LNCaP clone FGC (cell line): ENCODE data around the gene COL21A1.

Source experiments
- DNase-seq: peaks from one replicate; pipeline ENCODE4 v3.0.0-alpha.2; 2011; ENCODE audit warnings: low read depth
- H3K4me3 ChIP-seq: 2 replicates; pipeline ENCODE4 v1.5.1; 2011; ENCODE audit warnings: mild to moderate bottlenecking, low read depth, low read length, control low read depth
- TF ChIP-seq, protein P1 (sequence below): IDR thresholded peaks from 2 replicates; pipeline ENCODE4 v1.5.1; 2012; ENCODE audit warnings: mild to moderate bottlenecking; ENCODE audit not compliant: control insufficient read depth, insufficient read depth; ENCODE audit errors: extremely low read depth

The COL21A1 gene

GRCh38 chr6:56241124-56241802 is 6.1 kb downstream of the COL21A1 start:
- no peak overlapping the region for H3K4me3 ChIP-seq
- DNase-seq = no peak
- TF ChIP-seq, protein P1, sequence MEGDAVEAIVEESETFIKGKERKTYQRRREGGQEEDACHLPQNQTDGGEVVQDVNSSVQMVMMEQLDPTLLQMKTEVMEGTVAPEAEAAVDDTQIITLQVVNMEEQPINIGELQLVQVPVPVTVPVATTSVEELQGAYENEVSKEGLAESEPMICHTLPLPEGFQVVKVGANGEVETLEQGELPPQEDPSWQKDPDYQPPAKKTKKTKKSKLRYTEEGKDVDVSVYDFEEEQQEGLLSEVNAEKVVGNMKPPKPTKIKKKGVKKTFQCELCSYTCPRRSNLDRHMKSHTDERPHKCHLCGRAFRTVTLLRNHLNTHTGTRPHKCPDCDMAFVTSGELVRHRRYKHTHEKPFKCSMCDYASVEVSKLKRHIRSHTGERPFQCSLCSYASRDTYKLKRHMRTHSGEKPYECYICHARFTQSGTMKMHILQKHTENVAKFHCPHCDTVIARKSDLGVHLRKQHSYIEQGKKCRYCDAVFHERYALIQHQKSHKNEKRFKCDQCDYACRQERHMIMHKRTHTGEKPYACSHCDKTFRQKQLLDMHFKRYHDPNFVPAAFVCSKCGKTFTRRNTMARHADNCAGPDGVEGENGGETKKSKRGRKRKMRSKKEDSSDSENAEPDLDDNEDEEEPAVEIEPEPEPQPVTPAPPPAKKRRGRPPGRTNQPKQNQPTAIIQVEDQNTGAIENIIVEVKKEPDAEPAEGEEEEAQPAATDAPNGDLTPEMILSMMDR = no peak

DNA sequence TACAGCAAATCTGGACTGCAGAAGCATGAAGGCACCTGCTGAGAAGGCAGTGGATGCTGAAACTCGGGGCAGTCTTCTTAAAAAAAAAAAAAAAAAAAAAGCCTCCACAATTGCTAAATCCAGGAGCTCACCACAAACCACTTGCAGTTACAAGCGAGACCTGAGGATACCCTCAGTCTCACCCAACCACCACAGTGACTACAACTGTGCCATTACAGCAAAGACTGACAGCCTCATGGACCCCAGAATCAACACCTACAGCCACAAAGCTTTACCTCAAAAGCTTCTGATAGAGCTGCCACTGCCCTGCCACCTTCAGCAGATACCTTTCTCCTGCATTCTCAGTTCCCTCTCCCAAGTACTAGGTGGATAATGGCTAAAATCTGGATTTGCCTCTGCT is 9.0 kb downstream of the COL21A1 start:
- TF ChIP-seq, protein P1 = no peak
- no peak for DNase-seq
- H3K4me3 ChIP-seq = no peak overlapping the region

DNA sequence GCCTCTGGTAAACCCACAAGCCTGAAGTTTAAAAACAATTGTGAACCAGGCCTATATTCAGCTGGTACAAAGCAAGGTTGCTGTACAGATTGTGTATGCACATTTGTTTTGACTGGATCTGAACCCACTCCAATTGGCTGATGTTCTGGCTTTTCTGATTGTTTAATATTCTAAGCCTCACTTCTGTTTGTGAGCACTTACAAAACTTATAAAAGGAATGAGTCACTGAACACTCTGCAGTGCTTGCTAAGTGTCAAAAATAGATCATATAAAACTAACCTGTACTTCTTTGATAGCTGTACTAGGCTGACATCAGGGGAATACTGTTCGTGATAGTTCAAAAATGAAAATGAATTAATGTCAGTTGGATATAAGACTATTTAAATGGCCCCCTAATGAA is 12.1 kb downstream of the COL21A1 start:
- H3K4me3 ChIP-seq = no peak overlapping the region
- peak; percentile 27 for DNase-seq
- TF ChIP-seq, protein P1 = no peak

DNA sequence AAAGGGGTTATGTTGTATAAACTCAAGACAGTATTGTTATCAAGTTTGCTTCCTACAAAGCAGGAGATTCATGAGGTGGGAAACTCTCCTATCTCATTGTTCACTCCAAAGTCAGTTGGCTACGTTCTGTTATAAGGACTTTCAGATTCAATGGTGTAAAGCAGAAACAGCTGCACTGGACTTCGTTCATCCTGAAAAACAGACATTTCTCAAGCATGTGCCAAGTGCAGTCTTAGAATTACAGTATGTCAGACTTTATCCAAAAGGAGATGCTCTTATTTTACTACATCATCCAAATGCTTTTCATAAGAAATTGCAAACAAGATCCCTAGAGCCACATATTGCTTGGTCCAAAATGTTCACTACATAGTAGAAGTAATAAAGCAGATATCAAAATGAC is 14.9 kb downstream of the COL21A1 start:
- TF ChIP-seq, protein P1 = no peak
- no peak for DNase-seq
- no peak overlapping the region for H3K4me3 ChIP-seq

GRCh38 chr6:56231827-56232226 is 15.6 kb downstream of the COL21A1 start:
- no peak for DNase-seq
- TF ChIP-seq, protein P1 = no peak
- H3K4me3 ChIP-seq = no peak overlapping the region

GRCh38 chr6:56230976-56231566 is 16.3 kb downstream of the COL21A1 start:
- H3K4me3 ChIP-seq = no peak overlapping the region
- no peak for DNase-seq
- TF ChIP-seq, protein P1 = no peak
